ENCODE data around the gene MAN1C1.

Gene MAN1C1

DNA sequence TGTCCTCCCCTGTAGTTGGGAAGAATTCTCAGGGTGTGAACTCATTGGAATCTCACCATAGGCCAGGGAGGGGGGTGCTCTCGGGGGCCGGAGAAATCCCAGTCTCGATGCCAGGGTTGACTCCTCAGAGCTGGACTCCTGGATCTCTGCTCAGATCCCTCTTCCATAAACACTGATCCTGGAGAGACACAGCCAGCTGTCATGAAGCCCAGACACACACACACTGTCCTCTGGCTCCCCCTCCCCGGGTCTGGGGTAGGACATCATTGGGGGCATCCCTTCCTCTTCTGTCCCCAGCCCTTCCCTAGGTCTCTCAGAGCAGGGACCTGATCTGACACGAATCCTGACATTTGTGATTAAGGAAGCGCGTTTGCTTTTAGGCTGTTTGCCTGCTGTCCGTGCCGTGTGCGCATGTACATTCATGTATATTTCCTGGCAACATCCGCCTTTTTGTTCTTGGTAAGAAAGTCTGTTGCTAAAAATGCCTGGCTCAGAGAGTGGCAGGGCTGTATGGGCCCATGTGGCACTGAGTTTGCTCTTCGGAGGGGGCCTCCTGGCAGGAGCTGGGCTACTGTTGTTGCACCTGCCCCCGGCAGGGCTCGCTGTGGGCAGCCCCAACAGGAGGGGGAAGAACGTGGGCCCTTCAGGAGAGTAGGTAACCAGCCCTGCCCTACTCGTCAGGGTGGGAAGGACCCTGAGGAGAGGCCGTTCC is 138.0 kb downstream of the MAN1C1 start:
- no peak overlapping the region for H3K4me3 ChIP-seq (ENCODE audit: low read depth, low read length)

DNA sequence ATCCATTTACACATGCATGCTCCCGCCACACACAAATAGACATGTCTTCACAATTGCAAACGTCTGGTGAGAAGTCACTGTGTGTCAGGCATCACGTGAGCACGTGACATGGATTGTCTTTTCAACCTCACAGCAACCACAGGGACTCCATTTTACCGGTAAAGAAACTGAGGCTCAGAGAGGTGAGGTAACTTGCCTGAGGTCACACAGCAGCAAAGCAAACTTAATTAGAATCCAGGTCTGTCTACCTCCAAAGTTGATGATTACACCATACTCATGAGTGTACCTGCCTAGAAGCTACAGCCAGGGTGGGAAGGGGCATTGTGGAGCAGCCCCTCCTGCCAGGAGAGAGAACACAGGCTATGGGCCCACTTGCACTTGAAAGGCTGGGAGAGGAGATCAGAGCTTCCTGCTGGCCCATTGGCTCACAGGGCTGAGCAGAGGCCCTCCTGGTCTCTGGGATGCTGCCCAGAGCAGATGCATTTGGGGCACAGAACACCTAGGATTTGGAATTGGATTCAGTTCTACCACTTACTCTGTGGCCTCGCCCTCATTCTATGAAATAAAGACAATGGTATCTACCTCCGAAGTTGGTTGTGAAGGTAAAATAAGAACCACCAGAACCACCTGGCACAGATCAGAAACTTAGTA is 139.0 kb downstream of the MAN1C1 start:
- no peak overlapping the region for H3K4me3 ChIP-seq (ENCODE audit: low read depth, low read length)

DNA sequence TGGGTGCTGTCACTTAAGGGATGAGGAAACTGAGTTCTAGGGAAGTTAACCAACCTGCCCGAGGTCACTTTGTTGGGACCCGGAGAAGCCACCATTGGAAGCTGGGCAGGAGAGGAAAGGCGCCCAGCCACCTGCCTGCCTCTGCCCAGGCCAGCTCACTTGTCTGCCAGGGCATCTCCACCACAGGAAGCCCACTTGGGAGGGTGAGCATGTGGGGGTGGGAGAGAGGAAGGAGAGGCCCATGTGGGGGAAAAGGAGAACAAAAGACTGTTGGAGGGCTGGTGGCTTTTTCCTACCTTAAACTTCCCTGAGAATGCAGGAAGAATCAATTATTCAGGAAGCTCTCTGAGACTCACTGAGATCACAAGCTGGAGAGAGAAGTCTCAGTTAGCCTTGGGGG is 139.6 kb downstream of the MAN1C1 start:
- no peak overlapping the region for H3K4me3 ChIP-seq (ENCODE audit: low read depth, low read length)

DNA sequence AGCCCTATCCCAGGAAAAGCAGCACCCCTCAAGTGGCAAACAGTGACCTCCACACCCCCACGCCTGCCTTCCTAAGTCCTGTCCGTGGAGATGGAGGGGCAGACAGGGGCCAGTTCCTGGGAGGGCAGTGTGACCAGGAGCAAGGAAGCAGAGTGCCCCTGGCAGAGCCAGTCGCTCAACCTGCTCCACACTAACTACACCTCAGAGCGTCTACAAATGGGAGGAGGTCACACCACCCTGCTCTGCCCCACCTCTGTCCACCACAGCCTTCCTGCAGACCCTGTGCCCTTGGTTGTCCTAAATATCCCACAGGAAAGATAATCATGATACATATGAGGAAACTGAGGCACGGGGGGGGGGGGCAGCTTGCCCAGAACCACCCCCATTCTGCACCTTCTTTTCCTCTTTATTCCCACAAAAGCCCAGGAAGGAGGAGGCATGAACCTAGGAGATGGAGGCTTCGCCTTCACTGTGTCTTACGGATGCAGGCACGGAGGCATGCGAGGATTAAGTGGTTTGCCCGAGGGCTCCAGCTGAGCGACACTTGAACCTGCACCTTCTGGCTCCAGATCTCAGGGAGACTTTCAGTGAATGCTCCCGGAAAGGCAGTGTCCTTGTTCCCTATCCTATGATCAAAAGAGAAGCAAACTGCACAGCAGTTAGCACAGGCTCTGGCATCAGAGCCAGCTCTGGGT is 140.7 kb downstream of the MAN1C1 start:
- H3K4me3 ChIP-seq (ENCODE audit: low read depth, low read length): no peak overlapping the region

DNA sequence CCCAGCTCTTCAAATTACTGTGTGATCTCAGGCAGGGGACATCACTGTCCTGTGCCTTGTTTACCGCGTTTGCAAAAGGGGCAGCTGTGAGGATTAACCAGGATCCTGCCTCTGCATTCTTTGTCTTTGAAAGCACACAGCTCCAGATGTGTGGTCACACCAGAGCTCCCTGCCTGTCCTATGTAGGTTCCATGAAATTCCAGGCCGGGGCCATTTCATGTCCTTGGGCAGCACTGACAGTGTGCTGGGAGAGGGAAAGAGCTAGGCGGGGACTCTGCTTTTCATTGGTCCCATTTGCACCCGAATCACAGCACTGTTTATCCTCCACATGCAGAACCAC is 141.2 kb downstream of the MAN1C1 start:
- H3K4me3 ChIP-seq (ENCODE audit: low read depth, low read length): no peak overlapping the region

DNA sequence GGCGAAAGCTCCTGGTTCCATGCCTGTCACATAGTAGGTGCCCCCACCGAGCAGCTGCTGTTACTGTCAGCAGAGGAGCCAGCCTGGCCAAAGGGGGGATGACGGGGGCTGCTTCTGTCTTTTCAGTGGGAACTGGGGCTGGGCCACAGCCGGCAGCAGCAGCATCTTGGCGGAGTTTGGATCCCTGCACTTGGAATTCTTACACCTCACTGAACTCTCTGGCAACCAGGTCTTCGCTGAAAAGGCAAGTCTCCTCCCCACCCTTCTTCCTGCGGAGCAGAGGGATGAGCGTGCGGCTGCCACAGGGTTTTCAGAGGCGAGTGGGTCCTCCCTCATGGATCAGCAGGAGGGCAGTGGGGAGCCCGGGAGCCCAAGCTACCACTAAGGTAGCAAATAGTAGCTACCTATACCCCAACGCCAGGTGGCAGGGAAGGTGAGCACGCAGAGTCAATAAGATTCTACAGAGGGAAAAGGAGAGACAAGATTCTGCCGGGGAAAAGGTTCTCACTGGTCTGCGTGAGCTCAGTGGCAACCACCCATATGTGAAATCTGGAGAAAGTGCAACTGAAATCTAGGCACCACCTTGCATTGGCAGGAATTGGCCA is 142.0 kb downstream of the MAN1C1 start:
- no peak overlapping the region for H3K4me3 ChIP-seq (ENCODE audit: low read depth, low read length)

DNA sequence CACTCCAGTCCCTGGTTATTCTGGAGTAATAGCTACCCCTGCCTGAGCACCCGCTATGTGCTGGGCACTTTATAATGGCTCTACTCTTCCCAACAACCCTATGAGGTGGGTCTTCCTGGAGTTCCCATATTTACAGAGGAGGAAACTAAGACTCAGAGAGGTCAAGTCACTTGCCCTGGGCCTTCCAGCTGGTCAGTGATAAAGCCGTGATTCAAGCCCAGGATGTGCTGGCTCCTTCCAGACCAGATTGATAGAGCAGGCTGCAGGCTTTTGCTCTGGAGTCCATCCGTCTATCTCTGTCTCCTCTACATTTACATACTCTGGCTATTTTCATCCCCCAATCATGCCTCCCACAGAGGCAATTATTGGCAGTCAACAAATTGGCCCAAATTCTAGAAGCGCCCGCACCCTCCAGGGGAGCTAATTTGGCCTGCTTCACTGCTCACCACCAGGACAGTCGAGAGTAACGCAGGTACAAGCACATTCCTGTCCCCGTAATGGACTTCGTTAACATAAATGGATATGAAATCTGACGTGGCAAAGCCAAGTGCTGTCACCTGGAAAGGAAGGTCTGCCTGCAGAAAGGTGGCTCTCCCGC is 143.6 kb downstream of the MAN1C1 start:
- no peak overlapping the region for H3K4me3 ChIP-seq (ENCODE audit: low read depth, low read length)

DNA sequence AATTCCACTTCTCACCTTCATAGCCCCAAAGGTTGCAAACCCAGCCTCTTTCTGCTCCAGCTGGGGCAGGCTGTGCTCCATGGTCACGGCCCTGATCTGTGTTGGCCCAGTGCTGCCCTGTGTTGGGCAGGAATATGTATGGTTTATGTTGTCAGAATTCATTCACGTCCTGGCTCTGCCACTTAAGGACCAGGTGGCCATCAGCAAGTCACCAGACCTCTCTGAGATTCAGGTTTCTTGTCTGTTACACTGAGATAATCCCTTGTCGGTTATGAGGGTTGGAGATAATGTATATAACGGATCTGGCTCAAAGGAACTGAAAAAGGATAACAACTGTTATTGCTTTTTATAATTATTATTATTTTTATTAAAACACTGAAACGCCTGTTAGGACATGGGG is 144.3 kb downstream of the MAN1C1 start:
- H3K4me3 ChIP-seq (ENCODE audit: low read depth, low read length): no peak overlapping the region

DNA sequence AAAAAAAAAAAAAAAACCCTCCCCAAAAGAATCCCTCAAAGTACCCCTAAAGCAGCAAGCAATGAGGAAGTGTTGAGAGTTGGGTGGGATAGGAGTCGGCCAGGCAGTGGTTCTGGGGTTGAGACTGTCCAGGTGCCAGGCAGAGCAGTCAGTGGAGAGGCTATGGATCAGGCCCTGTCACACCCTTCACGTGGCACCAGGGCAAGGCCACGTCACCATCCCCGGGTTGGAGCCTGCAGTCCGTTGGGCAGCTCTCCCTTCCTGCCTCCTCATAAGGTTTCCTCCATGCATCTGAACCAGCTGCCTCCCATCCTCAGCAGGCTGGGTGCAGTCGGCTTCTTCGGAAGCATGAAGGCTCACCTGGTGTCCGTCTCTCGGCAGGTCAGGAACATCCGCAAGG is 146.9 kb downstream of the MAN1C1 start:
- no peak overlapping the region for H3K4me3 ChIP-seq (ENCODE audit: low read depth, low read length)

DNA sequence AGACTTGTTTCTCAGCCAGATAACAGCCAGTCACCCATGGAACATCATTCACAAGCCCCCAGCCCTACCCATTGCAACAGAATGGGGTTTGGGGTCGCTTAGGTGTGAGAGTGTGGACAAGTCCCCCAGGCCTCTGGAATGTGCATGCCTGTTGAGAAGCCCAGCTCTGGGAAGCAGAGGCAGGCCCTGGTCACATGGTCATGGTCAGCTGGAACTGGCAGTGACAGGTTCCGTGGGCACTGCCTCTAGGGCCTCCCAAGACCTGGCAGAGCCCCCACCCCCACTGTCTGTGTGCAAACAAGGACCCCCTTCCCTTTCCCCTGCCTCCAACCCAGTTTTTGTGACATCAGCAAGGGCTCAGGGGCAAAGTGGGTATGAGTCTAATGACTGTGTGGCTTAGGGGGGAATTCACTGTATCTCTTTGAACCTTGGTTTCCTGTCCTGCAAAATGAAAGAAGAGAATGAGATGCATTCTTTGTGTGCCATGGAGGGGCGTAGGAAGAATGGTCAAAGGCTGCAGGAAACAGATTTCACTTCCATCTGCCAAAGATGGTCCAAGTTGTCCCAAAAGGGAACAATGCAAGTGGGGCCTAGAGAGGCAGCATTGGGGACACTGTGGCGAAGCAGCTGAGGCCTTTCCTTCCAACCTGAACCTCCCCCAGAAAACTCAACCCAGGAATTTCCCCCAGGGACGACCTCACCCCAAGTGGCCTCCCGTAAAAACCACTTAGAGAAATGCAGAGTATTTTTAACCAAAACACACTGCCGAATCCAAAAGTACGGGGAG is 148.7 kb downstream of the MAN1C1 start:
- no peak overlapping the region for H3K4me3 ChIP-seq (ENCODE audit: low read depth, low read length)

DNA sequence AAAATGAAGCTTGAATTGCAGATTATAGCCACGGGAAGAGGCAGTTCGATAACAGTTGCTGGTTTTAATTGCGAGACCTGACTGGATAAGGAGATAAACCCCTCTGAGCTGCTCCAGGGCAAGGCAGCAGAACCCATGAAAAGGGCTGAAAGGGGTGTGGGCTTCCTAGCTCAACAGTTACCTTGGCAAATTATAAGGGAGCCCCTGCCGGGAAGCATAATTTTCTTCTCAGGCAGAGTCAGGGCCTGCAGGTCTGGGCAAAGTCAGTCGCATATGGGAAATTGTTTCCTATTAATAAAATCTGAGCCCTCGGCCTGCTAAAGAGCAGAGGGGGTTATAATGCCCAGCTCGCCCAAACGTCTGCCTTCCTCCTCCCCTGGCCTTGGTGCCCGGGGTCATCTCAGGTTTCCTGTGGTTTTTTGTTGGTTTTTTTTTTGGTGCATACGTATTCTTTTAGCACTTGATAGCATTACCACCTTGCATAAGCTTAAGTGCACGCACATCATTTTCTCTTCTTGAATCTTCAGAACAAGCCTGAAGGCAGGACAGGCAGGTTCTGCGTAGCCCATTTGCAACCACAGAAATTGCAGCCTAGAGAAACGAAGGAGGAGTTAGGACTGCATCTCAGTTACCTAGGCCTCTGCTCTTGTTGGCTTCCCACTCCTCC is 149.5 kb downstream of the MAN1C1 start:
- H3K4me3 ChIP-seq (ENCODE audit: low read depth, low read length): no peak overlapping the region

DNA sequence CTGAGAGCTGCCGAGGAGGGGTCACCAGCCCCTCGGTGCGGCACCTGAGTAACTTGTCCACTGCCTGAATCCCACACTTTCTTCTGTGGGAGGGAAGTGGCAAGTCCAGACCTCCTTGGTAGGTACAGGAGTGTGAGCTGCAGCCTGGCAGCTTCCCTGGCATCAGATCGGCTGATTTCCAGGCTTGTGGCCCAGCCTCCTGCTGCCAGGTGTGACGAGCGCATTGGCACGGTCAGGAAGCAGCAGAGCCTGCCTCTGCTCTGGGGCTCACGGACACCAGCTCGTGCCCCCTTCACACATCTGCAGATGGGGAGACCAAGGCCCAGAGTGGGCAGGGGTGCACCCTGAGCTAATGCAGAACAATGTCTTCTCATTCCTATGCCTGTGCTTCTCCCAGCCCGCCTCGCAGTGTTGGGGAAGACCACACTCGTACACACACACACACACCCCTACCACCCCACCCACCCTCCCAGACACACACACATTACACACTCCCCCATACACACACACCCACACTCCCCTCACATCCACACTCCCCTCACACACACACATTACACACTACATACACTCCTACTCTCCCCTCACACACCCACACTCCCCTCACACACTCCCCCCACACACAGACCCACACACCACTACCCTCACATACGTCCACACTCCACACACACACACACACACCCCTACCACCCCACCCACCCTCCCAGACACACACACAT is 150.3 kb downstream of the MAN1C1 start:
- no peak overlapping the region for H3K4me3 ChIP-seq (ENCODE audit: low read depth, low read length)

DNA sequence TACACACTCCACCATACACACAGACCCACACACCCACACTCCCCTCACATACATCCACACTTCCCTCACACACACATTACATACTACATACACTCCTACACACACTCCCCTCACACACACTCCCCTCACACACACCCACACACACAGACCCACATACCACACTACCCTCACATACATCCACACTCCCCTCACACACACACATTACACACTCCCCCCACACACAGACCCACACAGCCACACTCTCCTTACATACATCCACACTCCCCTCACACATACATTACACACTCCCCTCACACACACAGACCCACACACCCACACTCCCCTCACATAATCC is 150.8 kb downstream of the MAN1C1 start:
- H3K4me3 ChIP-seq (ENCODE audit: low read depth, low read length): no peak overlapping the region

DNA sequence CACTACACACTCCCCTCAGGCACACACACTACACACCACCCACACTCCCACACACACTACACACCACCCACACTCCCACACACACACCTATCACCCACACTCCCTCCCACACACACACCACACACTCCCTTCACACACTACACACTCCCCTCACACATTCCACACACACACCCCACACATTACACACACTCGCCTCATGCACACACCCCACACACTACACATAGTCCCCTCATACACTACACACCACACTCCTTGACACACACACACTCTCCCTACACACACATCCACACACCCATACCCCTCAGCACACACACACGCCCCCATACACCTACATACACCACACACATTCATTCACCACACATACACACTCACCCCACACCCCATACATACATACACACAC is 152.4 kb downstream of the MAN1C1 start:
- no peak overlapping the region for H3K4me3 ChIP-seq (ENCODE audit: low read depth, low read length)

DNA sequence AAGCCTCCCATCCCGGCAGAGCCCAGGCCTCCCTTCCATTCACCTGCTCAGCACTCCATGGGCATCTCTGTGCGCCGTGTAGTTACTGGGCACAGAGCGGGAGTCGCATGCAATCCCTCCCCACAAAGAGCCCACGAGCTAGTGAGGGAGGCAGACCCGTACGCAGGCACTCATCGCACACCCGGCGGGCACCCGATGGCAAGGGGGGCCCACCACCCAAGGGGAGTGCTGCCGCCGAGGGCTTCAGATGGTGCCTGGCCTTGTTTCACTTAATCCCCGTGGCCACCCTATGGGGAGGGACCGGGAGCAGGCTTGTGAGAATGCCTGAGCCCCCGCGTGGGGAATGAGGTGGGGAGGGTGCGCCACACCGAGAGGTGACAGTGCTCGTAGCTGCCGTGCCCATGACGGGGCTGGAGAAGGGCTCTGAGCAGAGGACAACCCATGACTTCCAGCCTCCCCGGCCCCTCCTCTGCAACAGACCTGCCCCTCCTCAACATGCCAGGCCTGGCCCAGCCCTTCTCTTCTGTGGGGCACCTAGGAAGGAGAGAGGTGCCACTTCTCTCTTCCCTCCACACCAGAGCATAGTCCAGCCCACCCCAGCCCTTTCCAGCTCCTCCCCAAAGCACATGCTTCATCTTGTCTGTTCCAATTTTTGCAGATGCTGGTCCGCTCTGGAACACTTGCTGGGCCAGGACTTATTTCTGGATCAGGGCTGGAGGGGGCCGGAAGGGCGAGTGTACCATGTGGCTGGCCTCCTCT is 153.2 kb downstream of the MAN1C1 start:
- no peak overlapping the region for H3K4me3 ChIP-seq (ENCODE audit: low read depth, low read length)

DNA sequence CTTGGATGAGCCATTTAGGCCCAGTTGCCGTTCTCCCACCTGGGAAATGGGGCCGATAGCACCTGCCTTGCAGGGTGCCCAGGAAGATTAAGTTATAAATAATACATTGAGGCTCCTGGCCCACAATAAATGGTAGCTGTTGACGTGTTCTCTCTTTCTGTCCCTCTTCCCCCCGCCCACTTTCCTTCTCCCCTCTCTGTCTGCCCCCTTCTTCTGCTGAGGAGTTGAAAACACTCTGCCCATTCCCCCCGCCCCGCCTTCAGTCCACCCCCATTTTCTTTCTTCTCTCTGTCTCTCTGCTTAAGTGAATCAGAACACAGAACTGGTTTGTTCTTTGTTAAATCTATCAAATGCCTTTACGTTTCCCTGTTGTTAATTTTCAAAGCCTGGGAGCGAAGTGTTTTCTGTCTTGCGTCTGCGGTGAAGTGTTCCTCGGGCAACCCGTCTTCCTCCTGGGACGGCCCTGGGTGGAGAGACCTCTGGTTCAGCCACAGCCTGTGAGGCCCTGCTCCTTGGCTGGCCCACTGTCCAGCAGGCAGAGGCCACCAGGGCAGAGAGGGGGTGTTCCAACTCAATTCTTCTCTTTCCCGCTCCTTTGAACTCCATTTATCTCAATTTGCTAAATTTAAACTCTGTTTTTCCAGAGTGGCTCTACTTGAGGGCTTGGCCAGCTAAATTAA is 154.1 kb downstream of the MAN1C1 start:
- H3K4me3 ChIP-seq (ENCODE audit: low read depth, low read length): no peak overlapping the region

DNA sequence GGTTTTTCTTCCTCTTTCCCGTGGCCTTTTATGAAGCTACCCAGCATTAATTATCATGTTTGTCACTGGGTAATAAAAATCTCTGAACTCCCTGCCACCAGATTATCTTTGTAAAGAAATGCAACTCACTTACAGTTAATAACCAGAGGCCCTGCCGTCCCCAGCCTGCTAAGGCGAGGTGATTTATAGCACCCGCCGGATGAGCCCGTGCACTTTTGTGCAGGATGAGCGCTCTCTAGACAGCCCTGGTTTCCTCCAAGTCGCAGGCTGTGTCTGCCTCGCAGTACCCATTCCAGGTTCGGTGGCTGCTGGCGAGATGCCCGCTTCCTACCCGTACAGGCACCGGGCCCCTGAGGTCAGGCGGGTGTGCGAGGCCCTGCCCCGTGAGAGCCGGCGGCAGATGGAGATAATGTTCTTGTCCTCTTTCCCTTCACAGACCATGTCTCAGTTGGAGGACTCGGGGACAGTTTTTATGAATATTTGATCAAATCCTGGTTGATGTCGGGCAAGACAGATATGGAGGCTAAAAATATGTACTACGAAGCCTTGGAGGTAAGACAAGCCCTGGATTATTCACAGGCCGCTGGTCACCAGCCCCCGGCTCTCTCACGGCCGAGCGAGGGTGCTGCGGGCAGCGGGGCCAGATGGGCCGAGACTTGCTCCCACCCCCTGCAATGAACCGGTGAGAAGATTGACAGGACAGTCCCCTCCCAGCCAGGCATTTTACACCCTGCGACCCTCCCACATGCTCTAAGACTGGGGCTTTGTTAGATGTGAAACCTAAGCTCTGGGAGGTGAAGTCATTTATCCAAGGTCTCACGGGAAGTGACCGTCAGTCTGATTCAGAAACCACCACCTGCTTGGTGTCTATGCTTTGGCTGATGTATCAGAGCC is 154.9 kb downstream of the MAN1C1 start:
- no peak overlapping the region for H3K4me3 ChIP-seq (ENCODE audit: low read depth, low read length)
